Dendritic cell treated with granulocyte-macrophage colony-stimulating factor and Interleukin-4, amounts not matched to agents 40 ng/mL and 50 ng/mL, for 4 days (primary cell): ENCODE data around the gene ZNF200.
A peak's percentile ranks its signal among the peaks of the same experiment; 100 is the strongest.
"Not testable (repeated sequence)": the region's sequence is repeated elsewhere in the genome, so short reads cannot be mapped to it uniquely, and the experiment has no call there.

Experiments used
- H3K27ac Mint-ChIP-seq: one replicate; pipeline ENCODE4 v1.8.0; 2022; ENCODE audit warnings: mild to moderate bottlenecking, mixed read lengths
- H3K27me3 Mint-ChIP-seq: one replicate; pipeline ENCODE4 v1.8.0; 2022; ENCODE audit warnings: mild to moderate bottlenecking, mixed read lengths
- H3K36me3 Mint-ChIP-seq: one replicate; pipeline ENCODE4 v1.8.0; 2022; ENCODE audit warnings: low read depth, mixed read lengths
- H3K4me1 Mint-ChIP-seq: one replicate; pipeline ENCODE4 v1.8.0; 2022; ENCODE audit warnings: low read depth, mixed read lengths
- H3K4me3 Mint-ChIP-seq: one replicate; pipeline ENCODE4 v1.8.0; 2022; ENCODE audit warnings: mild to moderate bottlenecking, moderate library complexity, mixed read lengths
- H3K9me3 Mint-ChIP-seq: one replicate; pipeline ENCODE4 v1.8.0; 2022; ENCODE audit warnings: mixed read lengths
- intact Hi-C: fragments of 100-400 bp; cut with micrococcal nuclease; formaldehyde crosslinking; loops from one replicate; pipeline ENCODE4 v1.15.0; 2022

ZNF200 gene

GRCh38 chr16:3234857-3235561 is at the start of gene ZNF200:
Gene ZNF200 (minus strand): TSS chr16:3235158. CDS start chr16:3233755, 1,403 bp downstream.
- intact Hi-C loops: loop anchor here (1.0 kb wide), 1 partner anchor 28 kb away; no protein-coding TSS in a partner anchor
- Mint-ChIP-seq H3K27me3 (no peaks in the 10 kb centered on the region), H3K4me1 (peaks cover 29% of the 10 kb centered on the region), H3K4me3 (peak within 1 kb of the TSS; percentile 96), H3K36me3 (peaks cover 52% of the 10 kb centered on the region), H3K27ac (peak within 1 kb of the TSS; percentile 99), H3K9me3 (peaks cover 13% of the 10 kb centered on the region)

GRCh38 chr16:3283543-3284447 is 48.8 kb upstream of the ZNF200 start:
- Mint-ChIP-seq H3K4me3 (peak overlapping the region; percentile 93), H3K9me3 (peaks cover 37% of the 10 kb centered on the region), H3K4me1 (peaks cover 36% of the 10 kb centered on the region), H3K27ac (peak overlapping the region; percentile 98), H3K27me3 (peaks cover 9% of the 10 kb centered on the region), H3K36me3 (peaks cover 65% of the 10 kb centered on the region)
- intact Hi-C loops: loop anchor here (1.0 to 2.0 kb wide), 3 partner anchors 19 to 117 kb away; partner anchors contain the start of genes TIGD7, ZNF174, ZNF75A and ZSCAN32

- peaks cover 28% of the 10 kb centered on the region for H3K9me3 Mint-ChIP-seq
Observed at GRCh38 chr16:3282730-3283542, 48.0 kb upstream of the ZNF200 start, which contains the start of gene ZNF263. Gene ZNF263 (plus strand): TSS chr16:3283491. CDS start chr16:3283819, 328 bp downstream.

GRCh38 chr16:3282103-3282729 is 47.3 kb upstream of the ZNF200 start:
- H3K4me1 Mint-ChIP-seq: peaks cover 36% of the 10 kb centered on the region
- intact Hi-C loops: loop anchor here (2.0 kb wide), 1 partner anchor 119 kb away; the partner anchor contains the start of genes ZNF174 and ZSCAN32

More at GRCh38 chr16:3282730-3283542, 48.0 kb upstream of the ZNF200 start, which contains the start of gene ZNF263:
- Mint-ChIP-seq H3K4me1 (peaks cover 36% of the 10 kb centered on the region), H3K36me3 (peaks cover 57% of the 10 kb centered on the region), H3K27ac (peak within 1 kb of the TSS; percentile 98), H3K4me3 (peak within 1 kb of the TSS; percentile 93), H3K27me3 (peaks cover 9% of the 10 kb centered on the region)
- intact Hi-C loops: loop anchor here (1.0 to 2.0 kb wide), 3 partner anchors 19 to 118 kb away; partner anchors contain the start of genes TIGD7, ZNF174, ZNF75A and ZSCAN32

GRCh38 chr16:3281222-3281820 is 46.4 kb upstream of the ZNF200 start:
- intact Hi-C loops: no loop called here
- peaks cover 20% of the 10 kb centered on the region for H3K27me3 Mint-ChIP-seq
- peaks cover 41% of the 10 kb centered on the region for H3K36me3 Mint-ChIP-seq
- H3K4me3 Mint-ChIP-seq: no peak overlapping the region
- H3K9me3 Mint-ChIP-seq: peaks cover 17% of the 10 kb centered on the region
- peaks cover 36% of the 10 kb centered on the region for H3K4me1 Mint-ChIP-seq
- no peak overlapping the region for H3K27ac Mint-ChIP-seq

More at GRCh38 chr16:3282103-3282729, 47.3 kb upstream of the ZNF200 start:
- Mint-ChIP-seq H3K36me3 (peaks cover 50% of the 10 kb centered on the region), H3K4me3 (peak overlapping the region; percentile 93), H3K9me3 (peaks cover 21% of the 10 kb centered on the region), H3K27ac (peak overlapping the region; percentile 98), H3K27me3 (peaks cover 15% of the 10 kb centered on the region)

- Mint-ChIP-seq H3K27me3 (peaks cover 26% of the 10 kb centered on the region), H3K27ac (no peak overlapping the region), H3K4me3 (no peak overlapping the region), H3K4me1 (peaks cover 2% of the 10 kb centered on the region), H3K9me3 (peaks cover 7% of the 10 kb centered on the region), H3K36me3 (no peaks in the 10 kb centered on the region)
- intact Hi-C loops: no loop called here
Observed at GRCh38 chr16:3276679-3277078, 41.7 kb upstream of the ZNF200 start.

- peaks cover 21% of the 10 kb centered on the region for H3K27me3 Mint-ChIP-seq
- peaks cover 8% of the 10 kb centered on the region for H3K9me3 Mint-ChIP-seq
- intact Hi-C loops: no loop called here
- H3K36me3 Mint-ChIP-seq: peaks cover 1% of the 10 kb centered on the region
- H3K4me3 Mint-ChIP-seq: no peak overlapping the region
- H3K4me1 Mint-ChIP-seq: no peaks in the 10 kb centered on the region
- H3K27ac Mint-ChIP-seq: no peak overlapping the region
Observed at GRCh38 chr16:3274947-3275346, 40.0 kb upstream of the ZNF200 start.

GRCh38 chr16:3274490-3274889 is 39.5 kb upstream of the ZNF200 start:
- Mint-ChIP-seq H3K9me3 (peaks cover 13% of the 10 kb centered on the region), H3K27me3 (peaks cover 21% of the 10 kb centered on the region), H3K4me3 (no peak overlapping the region), H3K27ac (no peak overlapping the region), H3K36me3 (peaks cover 6% of the 10 kb centered on the region), H3K4me1 (no peaks in the 10 kb centered on the region)
- intact Hi-C loops: no loop called here

GRCh38 chr16:3271281-3271680 is 36.3 kb upstream of the ZNF200 start:
- intact Hi-C loops, H3K27me3 Mint-ChIP-seq, H3K4me3 Mint-ChIP-seq, H3K4me1 Mint-ChIP-seq, H3K27ac Mint-ChIP-seq: not testable (repeated sequence)
- H3K36me3 Mint-ChIP-seq: peaks cover 38% of the 10 kb centered on the region
- H3K9me3 Mint-ChIP-seq: peaks cover 20% of the 10 kb centered on the region

GRCh38 chr16:3270718-3271117 is 35.8 kb upstream of the ZNF200 start:
- H3K4me1 Mint-ChIP-seq, H3K27ac Mint-ChIP-seq, intact Hi-C loops, H3K27me3 Mint-ChIP-seq, H3K4me3 Mint-ChIP-seq: not testable (repeated sequence)
- H3K9me3 Mint-ChIP-seq: peaks cover 20% of the 10 kb centered on the region
- H3K36me3 Mint-ChIP-seq: peaks cover 42% of the 10 kb centered on the region

GRCh38 chr16:3268294-3268693 is 33.3 kb upstream of the ZNF200 start:
- peaks cover 13% of the 10 kb centered on the region for H3K9me3 Mint-ChIP-seq

GRCh38 chr16:3266873-3267537 is 32.0 kb upstream of the ZNF200 start:
- H3K27ac Mint-ChIP-seq: no peak overlapping the region
- peaks cover 53% of the 10 kb centered on the region for H3K36me3 Mint-ChIP-seq
- intact Hi-C loops: no loop called here
- peaks cover 16% of the 10 kb centered on the region for H3K4me1 Mint-ChIP-seq
- peaks cover 13% of the 10 kb centered on the region for H3K9me3 Mint-ChIP-seq
- H3K4me3 Mint-ChIP-seq: no peak overlapping the region
- H3K27me3 Mint-ChIP-seq: no peaks in the 10 kb centered on the region

More at GRCh38 chr16:3268294-3268693, 33.3 kb upstream of the ZNF200 start:
- peaks cover 3% of the 10 kb centered on the region for H3K4me1 Mint-ChIP-seq
- no peak overlapping the region for H3K27ac Mint-ChIP-seq
- intact Hi-C loops: no loop called here
- peaks cover 53% of the 10 kb centered on the region for H3K36me3 Mint-ChIP-seq
- no peaks in the 10 kb centered on the region for H3K27me3 Mint-ChIP-seq
- no peak overlapping the region for H3K4me3 Mint-ChIP-seq
